ENCODE measurements around the gene GAN. TPM values are rescaled to one million over a fixed set of nuclear protein-coding genes. Genes with fewer than 3 reads are reported as not detected.

GAN gene
- total RNA-seq, 1 donor from 2014 or later, result 9.0 TPM

GRCh38 chr16:81292936-81293335 lies 21.8 kb upstream of the GAN start:
- no peak for DNase-seq
- ATAC-seq (ENCODE audit: poor library complexity), result no peak
- intact Hi-C loops (cut with DNase I), result no loop called here

- DNase-seq, result no peak
- intact Hi-C loops (cut with DNase I), result no loop called here
- ATAC-seq (ENCODE audit: poor library complexity), result no peak
Observed at GRCh38 chr16:81293909-81294802, 20.6 kb upstream of the GAN start.

DNA sequence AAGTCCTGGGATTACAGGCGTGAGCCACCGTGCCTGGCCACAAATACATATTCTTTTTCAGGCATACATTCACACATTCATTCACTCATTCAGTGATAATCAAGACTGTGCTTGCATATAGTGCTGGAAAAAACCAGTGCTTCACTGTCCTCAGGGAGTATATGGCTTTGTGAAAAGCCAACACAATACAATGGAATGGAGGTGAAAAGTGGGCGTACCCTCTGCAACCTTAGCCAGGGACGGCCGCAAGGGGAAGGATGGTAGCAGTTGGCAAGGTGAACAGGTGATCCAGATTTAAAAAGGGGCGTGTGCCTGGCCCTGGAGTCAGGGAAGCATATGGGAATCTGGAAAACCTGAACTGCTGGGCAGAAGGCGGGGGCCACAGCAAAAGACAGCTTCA lies 18.1 kb upstream of the GAN start:
- intact Hi-C loops (cut with DNase I), result no loop called here
- no peak for ATAC-seq (ENCODE audit: poor library complexity)

GRCh38 chr16:81307770-81308169 lies 7.0 kb upstream of the GAN start:
- ATAC-seq (ENCODE audit: poor library complexity) (no peak), DNase-seq (no peak)
- intact Hi-C loops (cut with DNase I), result no loop called here

More for the DNA sequence above, 18.1 kb upstream of the GAN start:
- DNase-seq, result no peak

- ATAC-seq (ENCODE audit: poor library complexity) (no peak), DNase-seq (no peak)
- intact Hi-C loops (cut with DNase I), result loop anchor here (10.0 kb wide), 1 partner anchor 105 kb away; no protein-coding TSS in a partner anchor
Observed at GRCh38 chr16:81310045-81310644, 4.6 kb upstream of the GAN start.

GRCh38 chr16:81311762-81312161 lies 3.0 kb upstream of the GAN start:
- intact Hi-C loops (cut with DNase I), result loop anchor here (10.0 kb wide), 1 partner anchor 107 kb away; no protein-coding TSS in a partner anchor
- ATAC-seq (ENCODE audit: poor library complexity), result no peak
- no peak for DNase-seq

- intact Hi-C loops (cut with DNase I), result loop anchor here (10.0 kb wide), 1 partner anchor 109 kb away; no protein-coding TSS in a partner anchor
- DNase-seq (no peak), ATAC-seq (ENCODE audit: poor library complexity) (no peak)
Observed at GRCh38 chr16:81313701-81314602, 810 bp upstream of the GAN start.

GRCh38 chr16:81315271-81316175 lies 761 bp downstream of the GAN start:
- ATAC-seq (ENCODE audit: poor library complexity), result peak; percentile 71
- intact Hi-C loops (cut with DNase I), result loop anchor here (10.0 kb wide), 1 partner anchor 111 kb away; no protein-coding TSS in a partner anchor

GRCh38 chr16:81316176-81316496 lies 1.4 kb downstream of the GAN start:
- intact Hi-C loops (cut with DNase I), result loop anchor here (10.0 kb wide), 1 partner anchor 111 kb away; no protein-coding TSS in a partner anchor
- ATAC-seq (ENCODE audit: poor library complexity) (no peak), DNase-seq (no peak)

More at GRCh38 chr16:81315271-81316175, 761 bp downstream of the GAN start:
- DNase-seq, result peak; percentile 74

GRCh38 chr16:81318711-81319110 lies 3.9 kb downstream of the GAN start:
- intact Hi-C loops (cut with DNase I), result loop anchor here (10.0 kb wide), 1 partner anchor 114 kb away; no protein-coding TSS in a partner anchor
- no peak for DNase-seq
- no peak for ATAC-seq (ENCODE audit: poor library complexity)

GRCh38 chr16:81319221-81319912 lies 4.6 kb downstream of the GAN start:
- DNase-seq (no peak), ATAC-seq (ENCODE audit: poor library complexity) (no peak)
- intact Hi-C loops (cut with DNase I), result loop anchor here (10.0 kb wide), 1 partner anchor 115 kb away; no protein-coding TSS in a partner anchor

DNA sequence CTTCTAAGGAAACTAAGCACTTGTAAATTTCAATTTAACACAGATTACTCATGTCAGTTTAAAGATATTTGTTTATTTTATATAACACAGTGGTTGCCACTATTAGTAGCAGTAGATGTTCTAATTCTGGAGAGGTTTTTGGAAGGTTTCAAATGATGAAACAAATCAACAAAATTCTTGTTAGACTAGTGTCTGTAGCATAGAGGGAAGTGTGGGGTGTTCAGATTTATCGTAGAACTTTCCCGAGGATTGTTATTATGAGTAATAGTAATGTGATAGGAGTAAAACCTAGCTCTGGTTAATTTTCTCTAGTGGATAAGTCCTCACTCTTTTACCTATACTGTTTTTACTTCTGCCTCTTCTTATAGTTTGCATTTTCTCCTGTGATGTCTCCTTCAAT lies 6.3 kb downstream of the GAN start:
- ATAC-seq (ENCODE audit: poor library complexity) (no peak), DNase-seq (no peak)
- intact Hi-C loops (cut with DNase I), result no loop called here

DNA sequence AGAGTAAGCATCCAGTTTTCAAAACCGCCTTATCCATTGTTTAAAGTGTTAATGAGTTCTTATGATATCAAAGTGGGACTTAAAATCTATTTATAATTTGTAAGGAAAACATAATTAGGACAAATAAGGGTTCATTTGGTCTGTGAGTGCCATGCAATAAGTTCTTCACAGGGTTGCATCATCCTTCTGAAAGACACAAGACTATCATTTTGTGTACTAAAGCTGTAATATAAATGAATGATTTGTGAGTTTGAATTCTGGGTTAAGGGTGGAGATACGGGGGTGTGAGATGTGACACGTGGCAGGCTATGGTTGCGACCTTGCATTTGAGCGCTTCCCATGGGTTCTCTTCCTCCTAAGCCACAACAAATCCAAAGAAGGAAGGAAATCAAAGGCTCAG lies 6.8 kb downstream of the GAN start:
- ATAC-seq (ENCODE audit: poor library complexity) (no peak), DNase-seq (no peak)
- intact Hi-C loops (cut with DNase I), result no loop called here

DNA sequence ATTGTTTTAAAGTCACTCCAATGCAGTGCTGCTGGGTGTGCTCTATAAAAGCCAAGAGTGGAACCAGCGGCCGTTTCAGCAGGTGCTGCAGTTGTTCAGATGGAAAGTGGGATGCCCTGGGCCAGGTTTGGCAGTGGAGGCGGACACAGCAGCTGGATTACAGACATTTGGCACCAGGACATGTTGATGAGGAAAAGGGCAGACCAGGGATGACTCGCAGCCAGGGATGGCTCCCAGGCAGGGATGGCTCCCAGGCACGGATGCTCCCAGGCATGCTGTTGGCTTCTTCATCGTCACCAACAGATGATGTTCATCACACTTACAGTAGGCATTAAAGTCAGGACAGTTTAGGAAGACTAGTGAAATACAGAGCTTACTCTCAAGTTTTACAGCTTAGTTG lies 10.0 kb downstream of the GAN start:
- intact Hi-C loops (cut with DNase I), result no loop called here
- no peak for ATAC-seq (ENCODE audit: poor library complexity)
- no peak for DNase-seq

- intact Hi-C loops (cut with DNase I), result no loop called here
- no peak for ATAC-seq (ENCODE audit: poor library complexity)
- DNase-seq, result no peak
Observed at GRCh38 chr16:81327011-81327410, 12.2 kb downstream of the GAN start.

DNA sequence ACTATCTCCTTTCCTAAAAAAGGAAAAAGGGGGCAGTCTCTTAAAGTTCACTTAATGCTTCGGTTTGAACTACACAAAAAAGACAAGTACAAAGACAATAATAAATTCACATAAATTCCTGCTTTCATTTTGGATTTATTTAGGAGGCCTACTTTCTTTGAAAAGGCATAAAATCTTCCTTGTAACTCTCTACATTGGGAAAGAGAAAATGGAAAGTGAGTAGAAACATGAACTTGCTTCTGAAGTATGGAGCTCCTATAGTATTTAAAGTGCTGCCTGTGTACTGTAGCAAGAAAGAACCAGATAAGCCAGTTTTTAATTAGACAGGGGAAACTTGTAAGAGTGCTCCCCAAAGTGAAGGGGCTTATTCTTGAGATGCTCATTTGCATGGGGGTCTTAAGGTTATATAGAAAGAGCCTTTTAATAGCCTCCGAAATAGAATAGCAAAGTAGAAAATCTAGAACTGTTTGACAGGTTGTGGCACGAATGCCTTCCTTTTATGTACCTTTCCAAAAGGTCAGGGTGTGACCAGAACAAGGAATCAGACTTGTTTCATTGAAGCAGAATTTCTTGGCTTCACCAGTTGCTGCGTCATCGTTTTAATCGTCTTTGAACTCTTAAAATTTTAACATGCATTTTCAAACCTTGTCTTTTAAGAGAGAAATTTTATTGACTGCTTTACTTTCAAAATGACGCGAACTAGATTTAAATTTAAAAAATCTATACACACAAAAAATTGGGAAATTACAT lies 12.9 kb downstream of the GAN start:
- no peak for ATAC-seq (ENCODE audit: poor library complexity)
- intact Hi-C loops (cut with DNase I), result no loop called here

GRCh38 chr16:81329947-81330346 lies 15.2 kb downstream of the GAN start:
- DNase-seq (no peak), ATAC-seq (ENCODE audit: poor library complexity) (peak; percentile 64)
- intact Hi-C loops (cut with DNase I), result no loop called here

More for the DNA sequence above, 12.9 kb downstream of the GAN start:
- DNase-seq, result no peak

All from Right ventricle myocardium superior (tissue), 1 donor.